Adrenal gland (tissue), 12 donors: Measurements from ENCODE around the gene DCTN2. TPM values are rescaled to one million over a fixed set of nuclear protein-coding genes. Genes with fewer than 3 reads are reported as not detected.

Source experiments
- DNase-seq, 7 donors: peaks; one replicate each; pipeline ENCODE4 v3.0.0-alpha.2; 2019 to 2020
- H3K27ac ChIP-seq, 5 donors: fragments of 200-600 bp; sonication (generic) in 4 of 5; 1 replicate in 3 of 5; 2 replicates in 2 of 5; pipeline versions ENCODE4 v1.5.1 to v1.8.0; 2016 to 2020; ENCODE audit warnings: mild to moderate bottlenecking in 1 of 5
- H3K27me3 ChIP-seq: fragments of 200-600 bp; 2 replicates; pipeline ENCODE4 v1.8.0; 2021
- H3K36me3 ChIP-seq, 2 donors: fragments of 200-600 bp; replicated peaks in 1 of 2; 1 replicate in 1 of 2; 2 replicates in 1 of 2; pipeline versions ENCODE4 v1.5.1 to v1.8.0; 2018 to 2022
- H3K4me1 ChIP-seq, 2 donors: fragments of 200-600 bp; replicated peaks in 1 of 2; 1 replicate in 1 of 2; 2 replicates in 1 of 2; pipeline versions ENCODE4 v1.5.1 to v1.8.0; 2018 to 2021
- H3K4me3 ChIP-seq, 4 donors: fragments of 200-600 bp; sonication (generic) in 3 of 4; one replicate each; pipeline ENCODE4 v1.5.1; 2016 to 2018
- H3K9me3 ChIP-seq, 3 donors: fragments of 200-600 bp; sonication (generic) in 1 of 3; replicated peaks in 1 of 3; 1 replicate in 2 of 3; 2 replicates in 1 of 3; pipeline versions ENCODE4 v1.5.1 to v1.8.0; 2016 to 2021
- CTCF ChIP-seq, 6 experiments: fragments of 450-650 bp in 4 of 6; fragments of 200-600 bp in 2 of 6; sonication (generic) in 1 of 6; IDR thresholded peaks; 1 replicate in 5 of 6; 2 replicates in 1 of 6; pipeline versions ENCODE4 v1.5.1 to v1.8.0; 2016 to 2021; ENCODE audit warnings: antibody characterized with exemption in 6 of 6, mild to moderate bottlenecking in 2 of 6, moderate library complexity in 1 of 6
- POLR2A ChIP-seq, 2 donors: fragments of 450-650 bp; IDR thresholded peaks; one replicate each; pipeline ENCODE4 v1.6.1; 2017; ENCODE audit warnings: antibody characterized with exemption in 2 of 2, mild to moderate bottlenecking in 2 of 2, moderate library complexity in 1 of 2
- WGBS, 4 donors: extraction: QIAGEN DNeasy Blood & Tissue Kit in 2 of 4; methylation state at CpG; one replicate each; pipeline versions ENCODE4 v1.1.5 to v1.1.7; 2013 to 2017; 5-methylcytosine and 5-hydroxymethylcytosine counted together
- intact Hi-C, 2 donors: fragments of 100-400 bp; cut with DNase I; formaldehyde crosslinking; loops; one replicate each; pipeline versions ENCODE4 v1.14.1 to v1.15.0; 2022 to 2023
- polyA plus RNA-seq, 3 donors: library from polyadenylated mRNA; stranded (reverse); fragments of 200-250 nt in 2 of 3; fragments of 350-450 nt in 1 of 3; fragmentation: Illumina TruSeq in 1 of 3; extraction: RNeasy Lipid Tissue Mini Kit (QIAGEN cat#74804) in 1 of 3; gene quantifications; one replicate each; pipeline ENCODE4 v1.2.3, GENCODE V29; 2013 to 2014
- total RNA-seq, 9 donors: library from RNA; depleted of rRNA in 4 of 9; stranded (reverse); fragments of >200 nt in 4 of 9; fragments of 120-200 nt in 1 of 9; fragmentation: NEBNext Ultra II Directional in 1 of 9; extraction: Animal tissue kit (Norgen Biotek cat#: 25700) in 1 of 9; gene quantifications; one replicate each; pipeline versions ENCODE4 v1.1.0 to v1.2.4, GENCODE V29; 2013 to 2023
- donor health status: healthy with polysubstance abuse.
- donor health status: Bipolar disorder and iron deficiency.
- donor health status: DM: yes; HTN: yes; CAD: no.
- donor health status: DM: no; HTN: no; CAD: no.
- donor health status: DM: no; HTN: no; CAD: no.
- donor health status: DM: yes; HTN: yes; CAD: no.

The DCTN2 gene
- total and polyA plus RNA-seq, 12 donors: 81.2 to 238 (median 135) TPM

GRCh38 chr12:57560516-57560915 is 13.5 kb upstream of the DCTN2 start:
- Histone ChIP-seq H3K4me3 (no peak overlapping the region), H3K36me3 (no peaks in the 10 kb centered on the region), H3K27ac (no peak overlapping the region), H3K4me1 (no peaks in the 10 kb centered on the region), H3K9me3 (no peaks in the 10 kb centered on the region), H3K27me3 (no peaks in the 10 kb centered on the region)
- intact Hi-C loops: no loop called here
- TF ChIP-seq CTCF (IDR thresholded peaks at IDR 0.05) (no peak), POLR2A (IDR thresholded peaks at IDR 0.05) (no peak)
- WGBS, 4 donors: 80 to 96% (median 93%) methylated on average over 2 of the region's 2 CpGs
- no peak for DNase-seq

- TF ChIP-seq CTCF (IDR thresholded peaks at IDR 0.05) (no peak), POLR2A (IDR thresholded peaks at IDR 0.05) (no peak)
- intact Hi-C loops: no loop called here
- no peak overlapping the region for H3K4me3 ChIP-seq
- no peaks in the 10 kb centered on the region for H3K27me3 ChIP-seq
- H3K9me3 ChIP-seq: no peaks in the 10 kb centered on the region
- WGBS, 4 donors: 77 to 85% (median 83%) methylated on average over 4 of the region's 4 CpGs
- no peak overlapping the region for H3K27ac ChIP-seq
- no peaks in the 10 kb centered on the region for H3K4me1 ChIP-seq
- H3K36me3 ChIP-seq: no peaks in the 10 kb centered on the region
- DNase-seq: no peak
Measured at GRCh38 chr12:57558864-57559263, 11.9 kb upstream of the DCTN2 start.

GRCh38 chr12:57554897-57555296 is 7.9 kb upstream of the DCTN2 start:
- Histone ChIP-seq H3K36me3 (no peaks in the 10 kb centered on the region), H3K4me3 (no peak overlapping the region), H3K4me1 (peaks cover 0 to 4% of the 10 kb centered on the region in 2 donors), H3K27me3 (peaks cover 7% of the 10 kb centered on the region), H3K27ac (no peak overlapping the region), H3K9me3 (no peaks in the 10 kb centered on the region)
- intact Hi-C loops: no loop called here
- no peak for DNase-seq
- WGBS, 4 donors: 92 to 100% (median 100%) methylated on average over 1 of the region's 1 CpG
- TF ChIP-seq CTCF (IDR thresholded peaks at IDR 0.05): no peak
- TF ChIP-seq POLR2A (IDR thresholded peaks at IDR 0.05): no peak

GRCh38 chr12:57554453-57554852 is 7.5 kb upstream of the DCTN2 start:
- Histone ChIP-seq H3K9me3 (no peaks in the 10 kb centered on the region), H3K4me1 (peaks cover 0 to 6% of the 10 kb centered on the region in 2 donors), H3K36me3 (no peaks in the 10 kb centered on the region), H3K4me3 (no peak overlapping the region), H3K27me3 (peaks cover 8% of the 10 kb centered on the region), H3K27ac (no peak overlapping the region)
- intact Hi-C loops: no loop called here
- TF ChIP-seq POLR2A (IDR thresholded peaks at IDR 0.05) (no peak), CTCF (IDR thresholded peaks at IDR 0.05) (no peak)
- WGBS, 4 donors: 91 to 98% (median 95%) methylated on average over 2 of the region's 2 CpGs
- no peak for DNase-seq
